Measurements from ENCODE around the gene MLPH. TPM values are rescaled to one million over a fixed set of nuclear protein-coding genes. Genes with fewer than 3 reads are reported as not detected.

Gene MLPH
- total and polyA plus RNA-seq, 2 of the 4 experiments (the other 2 are of a cell fraction) = 13.8 to 21.6 TPM

DNA sequence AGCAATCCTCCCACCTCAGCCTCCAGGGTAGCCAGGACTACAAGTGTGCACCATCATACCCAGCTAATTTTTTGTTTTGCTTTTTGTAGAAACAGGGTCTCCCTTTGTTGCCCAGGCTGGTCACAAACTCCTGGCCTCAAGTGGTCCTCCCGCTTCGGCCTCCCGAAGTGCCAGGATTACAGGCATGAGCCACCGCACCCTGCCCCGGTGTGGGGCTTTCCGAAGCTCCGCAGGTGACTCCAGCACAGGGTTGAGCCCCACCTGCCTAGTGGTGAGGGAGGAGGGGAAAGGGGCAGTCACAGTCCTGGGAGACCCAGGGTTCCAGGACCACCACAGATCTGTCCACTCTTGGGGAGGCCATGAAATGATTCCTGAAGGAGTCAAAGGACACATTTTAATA is 84.5 kb downstream of the MLPH start:
- peaks cover 0 to 8% of the 10 kb centered on the region in 2 experiments; a peak in 1 of 4 replicates for H3K79me1 ChIP-seq (ENCODE audit: low read depth in 1 of 2, low read length in 2 of 2)
- TF ChIP-seq, protein P1, sequence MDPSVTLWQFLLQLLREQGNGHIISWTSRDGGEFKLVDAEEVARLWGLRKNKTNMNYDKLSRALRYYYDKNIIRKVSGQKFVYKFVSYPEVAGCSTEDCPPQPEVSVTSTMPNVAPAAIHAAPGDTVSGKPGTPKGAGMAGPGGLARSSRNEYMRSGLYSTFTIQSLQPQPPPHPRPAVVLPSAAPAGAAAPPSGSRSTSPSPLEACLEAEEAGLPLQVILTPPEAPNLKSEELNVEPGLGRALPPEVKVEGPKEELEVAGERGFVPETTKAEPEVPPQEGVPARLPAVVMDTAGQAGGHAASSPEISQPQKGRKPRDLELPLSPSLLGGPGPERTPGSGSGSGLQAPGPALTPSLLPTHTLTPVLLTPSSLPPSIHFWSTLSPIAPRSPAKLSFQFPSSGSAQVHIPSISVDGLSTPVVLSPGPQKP (IDR thresholded peaks at IDR 0.05; ENCODE audit: borderline replicate concordance, low read depth, low read length) = no peak
- no peak for TF ChIP-seq MAFK (IDR thresholded peaks at IDR 0.05; ENCODE audit: low read depth, low read length)
- no peak for TF ChIP-seq RAD21 (IDR thresholded peaks at IDR 0.05; ENCODE audit: low read length)
- no peak for TF ChIP-seq FOS (IDR thresholded peaks at IDR 0.05; ENCODE audit: low read depth, low read length)
- TF ChIP-seq POLR2A (IDR thresholded peaks at IDR 0.05; ENCODE audit: low read depth, low read length) = no peak
- no peak for TF ChIP-seq NFE2L2 (IDR thresholded peaks at IDR 0.05; ENCODE audit: low read depth, low read length)
- TF ChIP-seq RFX5 (IDR thresholded peaks at IDR 0.05; ENCODE audit: low read depth, low read length) = no peak
- no peak for TF ChIP-seq CEBPB (IDR thresholded peaks at IDR 0.05; ENCODE audit: low read depth, low read length)
- TF ChIP-seq SMC3 (IDR thresholded peaks at IDR 0.05; ENCODE audit: low read depth, low read length) = no peak
- TF ChIP-seq MAZ (IDR thresholded peaks at IDR 0.05; ENCODE audit: borderline replicate concordance, low read depth, low read length) = no peak
- TF ChIP-seq BHLHE40 (IDR thresholded peaks at IDR 0.05; ENCODE audit: low read depth, low read length) = no peak
- TF ChIP-seq RCOR1 (IDR thresholded peaks at IDR 0.05; ENCODE audit: insufficient replicate concordance, low read length) = no peak
- no peak for TF ChIP-seq CHD1 (IDR thresholded peaks at IDR 0.05; ENCODE audit: low read depth, low read length)
- BruUV-seq (replicated peaks) = no TSS peak
- 0 out of 2 replicates have a peak, but pooled peaks cover 3% of the 10 kb centered on the region for H3K9me1 ChIP-seq (ENCODE audit: insufficient read depth, low read length)
- H3K27ac ChIP-seq (ENCODE audit: insufficient read depth, low read length) = no peak overlapping the region
- ATAC-seq (ENCODE audit: low read depth) (no peak), DNase-seq (no peak)
- no peaks in the 10 kb centered on the region for H3K36me3 ChIP-seq (ENCODE audit: control insufficient read depth, insufficient read depth, low read length)
- peak overlapping the region; percentile 96 for H2AFZ ChIP-seq (replicated peaks; ENCODE audit: low read length, poor library complexity)
- H3K4ac ChIP-seq (ENCODE audit: low read depth, low read length) = peak overlapping the region; percentile 73; the same call in 1 of the 2 replicates
- no peaks in the 10 kb centered on the region for H3K27me3 ChIP-seq (ENCODE audit: control insufficient read depth, insufficient read depth, low read length)
- H3K14ac ChIP-seq (replicated peaks; ENCODE audit: low read depth, low read length) = 0 out of 2 replicates have a peak overlapping the region, but pooled peaks have one; percentile 72
- H2BK5ac ChIP-seq (ENCODE audit: low read depth, low read length, poor library complexity, severe bottlenecking) = no peak overlapping the region
- intact Hi-C loops (cut with micrococcal nuclease) (no loop called here), dilution Hi-C loops (cut with HindIII; ENCODE audit: low sequenced_read_pairs, unreplicated experiment) (no loop called here), in situ Hi-C loops (cut with MboI; ENCODE audit: low sequenced_read_pairs) (loop anchor here (5.0 to 25.0 kb wide), 4 partner anchors 157 to 1234 kb away; partner anchors contain the start of gene COL6A3)
- no peak overlapping the region for H3K4me2 ChIP-seq (ENCODE audit: low read depth, low read length)
- H2AK9ac ChIP-seq (replicated peaks; ENCODE audit: low read depth, low read length, poor library complexity) = peak overlapping the region; percentile 91
- H4K20me1 ChIP-seq (ENCODE audit: insufficient read depth, low read length) = no peaks in the 10 kb centered on the region
- H4K8ac ChIP-seq (ENCODE audit: low read depth in 2 of 2, low read length in 2 of 2) = peak overlapping the region in 1 of 2 experiments; percentile 75; a peak in 1 of 4 replicates
- H3K4me3 ChIP-seq (ENCODE audit: insufficient read depth, low read depth, low read length) = no peak overlapping the region
- peaks cover 7% of the 10 kb centered on the region; the same call in 1 of the 2 replicates for H3K4me1 ChIP-seq (ENCODE audit: control insufficient read depth, insufficient read depth, low read length)
- H2BK120ac ChIP-seq (ENCODE audit: low read depth, low read length) = peak overlapping the region; percentile 81
- H4K91ac ChIP-seq (ENCODE audit: insufficient read depth, low read depth, low read length) = no peak overlapping the region
- H3K9ac ChIP-seq (ENCODE audit: low read depth, low read length) = no peak overlapping the region
- no CpG with 5 or more reads among the region's 7 CpGs for WGBS, 2 experiments (ENCODE audit: extremely low coverage in 2 of 2, insufficient read length in 1 of 2)
- H2BK20ac ChIP-seq (ENCODE audit: low read depth, low read length) = 0 out of 2 replicates have a peak overlapping the region, but pooled peaks have one; percentile 81
- H3K56ac ChIP-seq (ENCODE audit: extremely low read depth, insufficient read depth, low read length) = no peak overlapping the region
- no peaks in the 10 kb centered on the region for H3K9me3 ChIP-seq (ENCODE audit: control insufficient read depth, insufficient read depth, low read length)
- H2BK15ac ChIP-seq (ENCODE audit: low read depth, low read length) = peak overlapping the region; percentile 36; the same call in 1 of the 3 replicates
- ChIA-PET POLR2A (ENCODE audit: unreplicated experiment) (interaction anchor here (0.7 to 1.1 kb wide), 2 partner anchors 157 to 161 kb away, joined by 3 read pairs; partner anchors contain the start of gene COL6A3), CTCF (interaction anchor here (0.6 to 3.6 kb wide), 32 partner anchors 9 to 476 kb away, joined by 3 to 53 read pairs (median 4); partner anchors contain the start of gene COL6A3)
- no peak overlapping the region for H4K5ac ChIP-seq (ENCODE audit: low read depth, low read length)
- H3K18ac ChIP-seq (ENCODE audit: low read depth, low read length) = no peak overlapping the region
- 0 out of 2 replicates have a peak overlapping the region, but pooled peaks have one; percentile 46 for H3K23ac ChIP-seq (ENCODE audit: low read depth, low read length)
- H2AK5ac ChIP-seq (ENCODE audit: low read depth, low read length) = peak overlapping the region; percentile 16; the same call in 1 of the 2 replicates

Measured in IMR-90 (cell line).